Esophagus squamous epithelium (tissue), 4 donors: ENCODE results near the gene DRC3.

Source experiments
- CTCF ChIP-seq, 6 experiments: fragments of 450-650 bp in 4 of 6; fragments of 200-600 bp in 2 of 6; sonication (generic) in 2 of 6; IDR thresholded peaks; one replicate each; pipeline ENCODE4 v1.5.1; 2016 to 2019; ENCODE audit warnings: antibody characterized with exemption in 6 of 6, mild to moderate bottlenecking in 4 of 6, moderate library complexity in 4 of 6
- POLR2A ChIP-seq, 4 donors: fragments of 450-650 bp; IDR thresholded peaks; one replicate each; pipeline ENCODE4 v1.6.1; 2017; ENCODE audit warnings: antibody characterized with exemption in 4 of 4, mild to moderate bottlenecking in 4 of 4, moderate library complexity in 3 of 4

GRCh38 chr17:18045691-18046350 is 73.2 kb downstream of the DRC3 start:
- TF ChIP-seq CTCF (IDR thresholded peaks at IDR 0.05), result no peak
- TF ChIP-seq POLR2A (IDR thresholded peaks at IDR 0.05), result no peak
